Measurements from ENCODE around the gene BCL2A1. TPM values are rescaled to one million over a fixed set of nuclear protein-coding genes. Genes with fewer than 3 reads are reported as not detected.
"Not testable (repeated sequence)": the region's sequence is repeated elsewhere in the genome, so short reads cannot be mapped to it uniquely, and the experiment has no call there.

The BCL2A1 gene
- polyA plus RNA-seq, 3 donors = 0.25 to 0.31 TPM; not detected in 1

GRCh38 chr15:79962921-79963320 lies 8.1 kb downstream of the BCL2A1 start:
- DNase-seq = not testable (repeated sequence)

- DNase-seq = no peak
Observed at GRCh38 chr15:79962178-79962577, 8.8 kb downstream of the BCL2A1 start.

DNA sequence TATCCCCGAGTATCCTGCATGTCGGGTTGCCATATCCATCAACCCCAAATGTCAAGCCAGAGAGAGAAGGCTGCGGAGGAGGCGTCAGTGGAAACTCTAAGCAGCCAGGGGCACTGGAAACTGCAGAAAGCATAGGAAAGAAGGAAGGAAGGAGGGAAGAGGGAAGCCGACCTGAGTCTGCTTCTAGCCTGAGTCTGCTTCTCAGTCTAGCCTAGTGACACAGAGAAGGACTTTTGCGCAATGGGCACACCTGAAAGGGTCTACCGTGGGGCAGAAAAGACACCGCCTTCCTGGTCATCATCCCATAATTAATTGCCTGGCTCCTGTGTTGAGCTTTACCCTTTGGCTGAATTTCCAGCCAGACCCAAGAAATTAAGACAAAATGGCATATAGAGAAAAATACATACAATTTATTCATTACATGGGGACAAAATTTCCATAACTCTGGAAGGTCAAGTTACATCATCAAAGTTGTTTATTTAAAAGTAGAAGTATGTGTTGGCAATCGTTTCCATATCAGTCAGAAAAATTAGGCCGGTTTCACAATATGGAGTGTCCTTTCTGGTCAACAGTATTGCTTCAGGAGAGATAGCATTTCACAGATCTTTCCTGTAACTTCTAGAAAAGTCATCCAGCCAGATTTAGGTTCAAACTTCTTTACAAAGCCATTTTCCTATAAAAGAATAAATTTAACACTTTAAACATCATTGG lies 10.3 kb downstream of the BCL2A1 start:
- no peak for DNase-seq

GRCh38 chr15:79957741-79958140 lies 13.3 kb downstream of the BCL2A1 start:
- no peak for DNase-seq

GRCh38 chr15:79956354-79956939 lies 14.5 kb downstream of the BCL2A1 start:
- no peak for DNase-seq

DNA sequence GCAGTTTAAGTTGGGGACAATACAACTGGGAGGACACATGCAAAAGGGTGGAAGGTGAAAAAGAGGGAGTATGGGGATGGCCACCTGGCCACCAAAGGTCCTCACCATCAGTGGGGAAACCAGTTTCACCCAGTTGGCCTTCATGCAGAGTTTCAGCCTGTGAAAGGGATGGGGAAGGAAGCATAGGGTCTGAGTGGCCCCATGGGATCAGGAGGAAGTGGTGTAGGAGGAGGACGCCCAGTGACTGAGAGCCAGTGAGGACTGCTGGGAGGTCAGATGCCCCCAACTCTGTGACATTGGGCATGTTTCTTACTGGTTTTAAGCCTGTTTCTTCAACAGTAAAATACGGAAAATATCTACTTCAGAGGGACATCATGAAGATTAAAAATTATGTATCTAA lies 16.3 kb downstream of the BCL2A1 start:
- no peak for DNase-seq

GRCh38 chr15:79953951-79954444 lies 17.0 kb downstream of the BCL2A1 start:
- no peak for DNase-seq

DNA sequence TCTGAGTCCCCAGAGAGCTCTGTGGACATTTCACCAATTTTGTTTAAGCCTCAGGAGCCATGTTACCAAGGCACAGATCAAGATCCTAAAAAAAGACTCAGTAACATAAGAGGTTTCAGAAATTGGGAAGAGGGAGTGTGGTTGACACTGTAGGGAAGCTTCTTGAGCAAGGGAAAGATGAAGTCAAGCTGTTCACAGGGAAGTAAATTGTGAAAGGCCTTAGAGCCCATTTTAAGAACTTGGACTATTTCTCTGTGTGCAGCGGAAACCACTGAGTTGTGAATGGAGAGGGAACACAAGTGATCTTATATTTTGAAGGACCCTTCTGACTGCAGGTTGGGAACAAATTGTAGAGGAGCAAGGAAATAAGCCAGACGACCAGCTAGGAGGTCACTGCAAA lies 18.7 kb downstream of the BCL2A1 start:
- DNase-seq = no peak

DNA sequence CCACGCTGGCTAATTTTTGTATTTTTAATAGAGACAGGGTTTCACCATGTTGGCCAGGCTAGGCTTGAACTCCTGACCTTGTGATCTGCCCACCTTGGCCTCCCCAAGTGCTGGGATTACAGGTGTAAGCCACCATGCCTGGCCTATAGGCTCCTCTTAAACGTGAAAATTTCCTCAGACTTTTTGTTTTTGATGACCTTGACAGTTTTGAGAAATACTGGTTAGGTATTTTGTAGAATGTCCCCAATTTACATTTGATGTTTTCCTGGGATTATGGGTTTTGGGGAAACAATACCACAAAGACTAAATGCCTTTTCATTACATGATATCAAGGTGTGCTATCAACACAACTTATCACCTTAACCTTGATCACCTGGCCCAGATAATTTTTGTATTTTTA lies 20.7 kb downstream of the BCL2A1 start:
- no peak for DNase-seq

DNA sequence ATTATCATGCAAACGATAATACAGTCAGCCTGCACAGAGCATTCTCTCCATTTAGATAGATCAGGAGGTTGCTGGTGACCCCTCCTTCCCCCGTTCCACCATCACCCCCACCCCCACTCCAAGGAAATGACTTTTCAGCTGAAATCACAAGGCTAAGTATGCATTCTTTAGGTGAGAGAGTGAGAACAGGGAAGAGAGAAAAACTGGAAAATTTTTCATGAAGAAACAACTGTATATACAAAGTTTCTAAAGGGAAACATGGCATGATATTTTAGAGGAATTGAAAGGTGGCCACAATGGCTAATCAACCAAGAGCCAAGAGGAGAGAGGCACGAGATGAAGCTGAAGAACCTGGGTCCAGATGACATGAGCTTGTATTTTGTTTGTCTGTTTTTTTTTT lies 22.2 kb downstream of the BCL2A1 start:
- DNase-seq = no peak

- DNase-seq = no peak
Observed at GRCh38 chr15:79948095-79948695, 22.8 kb downstream of the BCL2A1 start.

DNA sequence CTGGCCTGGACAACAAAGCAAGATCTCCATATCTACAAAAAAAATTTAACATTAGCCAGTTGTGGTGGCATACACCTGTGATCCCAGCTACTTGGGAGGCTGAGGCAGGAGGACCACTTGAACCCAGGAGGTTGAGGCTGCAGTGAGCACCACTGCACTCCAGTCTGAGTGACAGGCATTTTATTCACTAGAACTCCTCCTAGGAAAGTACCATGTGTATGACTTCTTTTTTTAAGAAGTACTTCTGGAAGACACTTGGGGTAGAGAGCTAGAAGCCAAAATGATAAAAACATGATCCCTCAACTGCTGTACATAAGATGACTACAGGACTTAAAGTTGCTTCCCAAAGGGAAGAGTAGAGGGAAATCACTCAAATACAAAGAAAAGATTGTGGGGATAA lies 24.0 kb downstream of the BCL2A1 start:
- no peak for DNase-seq

DNA sequence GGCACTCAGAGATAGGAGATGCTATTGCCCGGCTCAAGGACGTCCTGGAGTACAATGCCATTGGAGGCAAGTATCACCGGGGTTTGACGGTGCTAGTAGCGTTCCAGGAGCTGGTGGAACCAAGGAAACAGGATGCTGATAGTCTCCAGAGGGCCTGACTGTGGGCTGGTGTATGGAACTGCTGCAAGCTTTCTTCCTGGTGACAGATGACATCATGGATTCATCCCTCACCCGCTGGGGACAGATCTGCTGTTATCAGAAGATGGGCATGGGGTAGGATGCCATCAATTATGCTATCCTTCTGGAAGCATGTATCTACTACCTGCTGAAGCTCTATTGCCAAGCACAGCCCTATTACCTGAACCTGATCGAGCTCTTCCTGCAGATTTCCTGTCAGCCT lies 26.4 kb downstream of the BCL2A1 start:
- DNase-seq = no peak

DNA sequence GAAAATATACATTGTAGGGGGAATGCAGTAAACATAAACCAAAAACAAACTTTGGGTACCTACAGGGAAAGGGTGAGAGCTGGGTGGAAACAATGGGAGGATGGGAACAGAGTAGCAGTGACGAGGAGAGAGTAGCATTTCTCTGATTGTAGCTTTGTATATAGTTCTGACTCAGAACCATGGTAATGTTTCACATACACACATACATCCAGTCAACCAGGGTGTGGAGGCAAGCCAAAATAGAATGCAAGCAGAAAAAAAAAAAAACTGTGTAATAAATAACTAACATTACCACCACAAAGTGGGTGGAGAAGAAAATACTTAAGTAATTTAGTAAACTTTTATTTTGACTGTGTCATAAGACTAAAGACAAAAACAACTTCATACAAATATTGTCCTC lies 27.2 kb downstream of the BCL2A1 start:
- no peak for DNase-seq

- DNase-seq = no peak
Observed at GRCh38 chr15:79942741-79943481, 28.1 kb downstream of the BCL2A1 start.

- no peak for DNase-seq
Observed at GRCh38 chr15:79939399-79939798, 31.6 kb downstream of the BCL2A1 start.

- DNase-seq = no peak
Observed at GRCh38 chr15:79938143-79938542, 32.9 kb downstream of the BCL2A1 start.

GRCh38 chr15:79935556-79936201 lies 35.3 kb downstream of the BCL2A1 start:
- not testable (repeated sequence) for DNase-seq

DNA sequence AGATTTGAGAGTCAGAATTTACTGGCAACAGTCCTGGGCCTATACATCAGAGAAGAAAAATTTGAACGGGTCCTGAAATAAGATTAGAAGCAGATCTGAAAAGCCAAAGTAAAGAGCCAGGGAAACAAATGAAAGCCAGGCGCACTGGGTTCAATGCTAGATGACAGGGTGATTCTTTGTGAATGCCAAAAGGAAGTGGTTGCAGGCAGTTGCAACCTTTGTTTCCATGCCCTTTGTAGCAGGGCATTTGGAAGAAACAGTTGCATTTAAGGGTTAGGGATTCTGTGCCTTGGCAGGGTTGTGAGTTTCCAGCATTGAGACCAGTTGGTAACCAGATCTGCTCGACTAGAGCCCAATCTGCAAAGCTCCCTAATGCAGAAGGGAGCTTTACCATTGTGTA lies 37.8 kb downstream of the BCL2A1 start:
- no peak for DNase-seq

- no peak for DNase-seq
Observed at GRCh38 chr15:79932447-79932846, 38.5 kb downstream of the BCL2A1 start.

DNA sequence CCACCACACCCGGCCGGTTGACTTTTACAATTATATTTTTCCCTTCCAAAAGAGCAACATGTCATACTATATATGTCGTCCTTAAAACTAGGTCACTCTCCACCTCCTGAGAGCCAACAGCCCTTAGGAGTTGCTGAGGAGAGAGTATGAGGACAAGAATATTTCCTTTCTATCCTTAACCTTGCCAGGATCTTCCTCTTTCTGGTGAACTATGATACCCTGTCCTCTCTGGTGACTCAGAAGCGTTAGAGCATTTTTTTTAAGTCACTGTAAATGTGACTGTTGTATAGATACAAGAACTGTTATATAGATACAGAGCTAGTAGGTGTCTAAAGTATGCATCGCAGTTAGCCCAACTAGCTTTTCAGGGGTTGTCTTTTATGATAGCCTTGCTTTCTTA lies 40.5 kb downstream of the BCL2A1 start:
- DNase-seq = no peak

GRCh38 chr15:79929412-79929811 lies 41.6 kb downstream of the BCL2A1 start:
- no peak for DNase-seq
